HEK293 (cell line): ENCODE data around the gene RAMP3.

Source experiments
- CTCF ChIA-PET: fragments of 350-600 bp; formaldehyde crosslinking; extraction: SDS; loops from one replicate; lab custom pipeline; 2021; ENCODE audit warnings: antibody characterized with exemption; lab: Yijun Ruan, JAX
- POLR2A ChIA-PET: fragments of 300-600 bp; formaldehyde crosslinking; extraction: SDS; loops from one replicate; lab custom pipeline; 2020; ENCODE audit warnings: antibody characterized with exemption, inconsistent platforms; lab: Yijun Ruan, JAX
- H3K27ac ChIP-seq: fragments of 200-500 bp; sonication (Bioruptor generic); 2 replicates; pipeline ENCODE4 v1.5.1; 2014; ENCODE audit warnings: low read depth, low read length, control low read depth, inconsistent platforms; ENCODE audit errors: extremely low read depth
- H3K36me3 ChIP-seq, 2 experiments: fragments of 200-500 bp in 1 of 2; sonication (Bioruptor generic) in 1 of 2; 1 replicate in 1 of 2; 2 replicates in 1 of 2; pipeline ENCODE4 v1.5.1; 2014 to 2017; ENCODE audit warnings: inconsistent platforms in 2 of 2, low read length in 2 of 2; ENCODE audit not compliant: control insufficient read depth in 2 of 2, insufficient read depth in 1 of 2
- H3K4me1 ChIP-seq: fragments of 200-500 bp; sonication (Bioruptor generic); 2 replicates; pipeline ENCODE4 v1.5.1; 2014; ENCODE audit warnings: mild to moderate bottlenecking, low read length, inconsistent platforms; ENCODE audit not compliant: control insufficient read depth, insufficient read depth
- H3K4me3 ChIP-seq: 2 replicates; pipeline ENCODE4 v1.5.1; 2011; ENCODE audit warnings: low read depth, mild to moderate bottlenecking, control low read depth, low read length, moderate library complexity
- H3K9me3 ChIP-seq: fragments of 200-500 bp; sonication (Bioruptor generic); 2 replicates; pipeline ENCODE4 v1.5.1; 2014; ENCODE audit warnings: low read depth, low read length, inconsistent platforms; ENCODE audit not compliant: control insufficient read depth, insufficient read depth
- GLI2 ChIP-seq: fragments of 450-650 bp; formaldehyde crosslinking; IDR thresholded peaks from 2 replicates; pipeline ENCODE4; 2017; ENCODE audit warnings: missing biosample characterization, missing genetic modification characterization, low read depth, borderline replicate concordance
- HOXC10 ChIP-seq: sonication (generic); formaldehyde crosslinking; IDR thresholded peaks from 2 replicates; pipeline ENCODE4 v1.8.1; 2023; ENCODE audit warnings: mild to moderate bottlenecking, missing genetic modification reagents
- MYNN ChIP-seq: fragments of 450-650 bp; formaldehyde crosslinking; IDR thresholded peaks from 2 replicates; pipeline ENCODE4 v1.5.1; 2016; ENCODE audit warnings: missing biosample characterization, missing genetic modification characterization, borderline replicate concordance
- SCRT1 ChIP-seq: fragments of 450-650 bp; formaldehyde crosslinking; IDR thresholded peaks from 2 replicates; pipeline ENCODE4 v1.5.1; 2016; ENCODE audit warnings: missing biosample characterization, missing genetic modification characterization, borderline replicate concordance
- TSHZ1 ChIP-seq: fragments of 450-650 bp; formaldehyde crosslinking; IDR thresholded peaks from 2 replicates; pipeline ENCODE4 v1.5.1; 2016; ENCODE audit warnings: missing biosample characterization, missing genetic modification characterization, borderline replicate concordance
- ZBTB44 ChIP-seq: fragments of 450-650 bp; IDR thresholded peaks from 2 replicates; pipeline ENCODE4 v1.5.1; 2018; ENCODE audit warnings: missing biosample characterization, mild to moderate bottlenecking, missing genetic modification characterization
- ZBTB6 ChIP-seq: fragments of 450-650 bp; formaldehyde crosslinking; IDR thresholded peaks from 2 replicates; pipeline ENCODE4 v1.5.1; 2017; ENCODE audit warnings: missing biosample characterization, missing genetic modification characterization
- ZFP37 ChIP-seq: fragments of 450-650 bp; formaldehyde crosslinking; IDR thresholded peaks from 2 replicates; pipeline ENCODE4 v1.5.1; 2016; ENCODE audit warnings: missing biosample characterization, missing genetic modification characterization
- ZNF18 ChIP-seq: fragments of 450-650 bp; formaldehyde crosslinking; IDR thresholded peaks from 2 replicates; pipeline ENCODE4 v1.5.1; 2016; ENCODE audit warnings: missing biosample characterization, missing genetic modification characterization
- ZNF24 ChIP-seq: fragments of 450-650 bp; formaldehyde crosslinking; IDR thresholded peaks from 2 replicates; pipeline ENCODE4 v1.5.1; 2016; ENCODE audit warnings: missing biosample characterization, missing genetic modification characterization
- ZNF501 ChIP-seq: fragments of 450-650 bp; formaldehyde crosslinking; IDR thresholded peaks from 2 replicates; pipeline ENCODE4 v1.5.1; 2016; ENCODE audit warnings: missing biosample characterization, missing genetic modification characterization
- ZNF571 ChIP-seq: fragments of 450-650 bp; formaldehyde crosslinking; IDR thresholded peaks from 2 replicates; pipeline ENCODE4 v1.5.0; 2017; ENCODE audit warnings: missing biosample characterization, missing genetic modification characterization
- ZNF610 ChIP-seq: fragments of 450-650 bp; formaldehyde crosslinking; IDR thresholded peaks from 2 replicates; pipeline ENCODE4 v1.5.1; 2016; ENCODE audit warnings: missing biosample characterization, missing genetic modification characterization, borderline replicate concordance
- ZNF621 ChIP-seq: fragments of 450-650 bp; formaldehyde crosslinking; IDR thresholded peaks from 2 replicates; pipeline ENCODE4 v1.5.1; 2017; ENCODE audit warnings: missing biosample characterization, missing genetic modification characterization
- ZNF704 ChIP-seq: fragments of 450-650 bp; formaldehyde crosslinking; IDR thresholded peaks from 2 replicates; pipeline ENCODE4 v1.5.1; 2016; ENCODE audit warnings: missing biosample characterization, missing genetic modification characterization
- ZNF830 ChIP-seq: fragments of 450-650 bp; IDR thresholded peaks from 2 replicates; pipeline ENCODE4 v1.5.0; 2018; ENCODE audit warnings: missing biosample characterization, missing genetic modification characterization, low read depth, mild to moderate bottlenecking, moderate library complexity

The RAMP3 gene

GRCh38 chr7:45158471-45158870, 880 bp downstream of the RAMP3 start (continued):
- TF ChIP-seq ZNF830 (no peak), ZNF610 (tag by site-specific recombination) (no peak), MYNN (tag by site-specific recombination) (no peak), HOXC10 (no peak), ZNF704 (tag by site-specific recombination) (no peak)
- TF ChIP-seq, all 188 proteins: peak for 0

GRCh38 chr7:45159296-45159695, 1.7 kb downstream of the RAMP3 start:
- CTCF ChIA-PET = no interaction called here
- H3K4me3 ChIP-seq = no peak overlapping the region
- TF ChIP-seq ZBTB44 (tag by site-specific recombination) (no peak), ZNF501 (tag by site-specific recombination) (no peak), ZNF24 (tag by site-specific recombination) (no peak), ZNF571 (tag by site-specific recombination) (no peak), SCRT1 (tag by site-specific recombination) (no peak), TSHZ1 (no peak), ZBTB6 (tag by site-specific recombination) (no peak), ZNF621 (tag by site-specific recombination) (no peak), ZFP37 (tag by site-specific recombination) (no peak), ZNF18 (no peak), GLI2 (no peak)
- TF ChIP-seq, all 188 proteins: peak for 0
- H3K27ac ChIP-seq = no peak overlapping the region
- H3K36me3 ChIP-seq = no peaks in the 10 kb centered on the region
- H3K9me3 ChIP-seq = no peaks in the 10 kb centered on the region
- H3K4me1 ChIP-seq = no peaks in the 10 kb centered on the region; the same call in 1 of the 2 replicates
- POLR2A ChIA-PET = no interaction called here
